Measurements from ENCODE around the gene TPD52L1. TPM values are rescaled to one million over a fixed set of nuclear protein-coding genes. Genes with fewer than 3 reads are reported as not detected.

TPD52L1 gene
- polyA plus RNA-seq, 1 donor = 92.7 TPM

DNA sequence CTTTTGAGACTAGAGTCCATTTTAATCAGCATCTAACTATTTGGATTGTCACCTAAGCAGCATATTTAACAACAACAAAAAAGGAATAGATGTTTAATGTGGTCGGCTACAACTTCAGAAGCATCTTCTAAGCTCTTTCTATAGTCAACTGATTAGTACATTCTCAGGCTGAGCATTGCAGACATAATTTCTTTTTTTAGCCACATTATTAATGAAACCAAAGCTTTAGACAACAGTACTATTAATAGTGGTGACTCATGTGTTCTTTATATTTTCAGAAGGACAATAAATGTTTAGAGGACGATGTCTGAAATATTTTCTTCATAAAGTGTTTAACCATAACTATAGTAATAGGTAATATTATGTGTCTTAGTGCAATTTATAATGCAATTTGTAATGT, 52.4 kb downstream of the TPD52L1 start:
- DNase-seq = no peak

DNA sequence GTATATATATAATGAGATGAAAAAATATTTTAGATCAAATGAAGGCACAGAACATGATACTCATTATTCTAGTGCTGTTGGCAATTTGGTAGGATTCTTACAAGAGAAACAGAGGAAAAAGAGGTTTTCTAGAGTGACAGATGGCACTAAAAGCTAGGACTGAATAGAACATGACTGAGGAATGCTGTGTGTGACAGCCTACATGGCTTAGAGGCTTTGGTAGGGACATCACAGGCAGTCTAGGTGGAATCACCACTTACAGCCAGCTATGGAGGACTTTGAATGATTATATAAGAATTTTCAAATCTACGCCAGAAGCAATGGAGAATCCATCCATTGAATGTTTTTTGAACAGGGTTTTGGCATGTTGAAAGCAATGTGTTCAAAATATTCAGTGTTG, 52.8 kb downstream of the TPD52L1 start:
- no peak for DNase-seq

DNA sequence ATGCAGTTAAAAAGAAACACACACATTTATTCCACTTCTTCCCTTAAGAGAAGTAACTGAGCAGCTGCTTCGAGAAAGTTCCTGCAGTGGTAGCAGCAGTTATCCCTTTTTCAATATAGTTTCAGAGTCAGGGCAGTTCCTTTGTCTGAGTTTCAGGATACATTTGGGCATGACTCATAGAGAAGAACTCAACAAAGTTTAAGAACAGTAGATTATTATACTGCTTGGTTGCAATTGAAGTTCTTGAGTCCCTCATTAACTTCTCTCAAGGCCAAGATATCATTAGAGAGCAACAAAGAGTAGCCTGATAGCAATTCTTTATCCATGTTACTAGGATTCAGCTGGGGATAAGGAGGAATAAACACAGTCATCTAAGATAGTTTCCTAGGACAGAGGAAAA, 54.4 kb downstream of the TPD52L1 start:
- no peak for DNase-seq

DNA sequence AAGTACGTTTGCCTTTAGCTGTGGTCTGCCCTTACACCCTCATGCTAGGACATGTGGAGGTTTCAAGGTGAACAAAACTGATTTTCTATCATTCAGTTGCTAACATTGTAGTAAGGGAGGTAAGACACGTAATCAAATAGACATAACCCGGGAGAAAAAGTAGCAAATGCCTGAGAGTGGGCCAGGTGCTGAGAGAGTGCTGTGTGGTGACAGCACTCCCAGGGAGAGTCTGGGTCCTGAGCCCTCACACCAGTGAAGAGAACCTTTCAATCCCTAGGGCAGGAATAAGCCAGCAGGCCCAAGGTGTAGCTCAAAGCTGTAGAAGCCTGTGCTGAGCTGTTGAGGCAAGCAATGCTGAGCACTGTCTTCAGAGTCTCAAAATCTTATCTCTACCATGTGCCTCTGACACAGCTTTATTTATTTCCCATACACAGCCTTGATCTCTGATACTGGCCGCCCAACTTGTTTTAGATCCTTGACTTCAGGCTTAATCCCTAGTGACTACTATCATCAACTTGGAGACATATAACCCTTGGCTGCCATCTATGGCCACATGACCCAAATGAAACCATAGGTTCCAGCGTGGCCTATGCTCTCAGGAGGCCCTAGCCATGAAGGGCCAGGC, 55.2 kb downstream of the TPD52L1 start:
- DNase-seq = no peak

DNA sequence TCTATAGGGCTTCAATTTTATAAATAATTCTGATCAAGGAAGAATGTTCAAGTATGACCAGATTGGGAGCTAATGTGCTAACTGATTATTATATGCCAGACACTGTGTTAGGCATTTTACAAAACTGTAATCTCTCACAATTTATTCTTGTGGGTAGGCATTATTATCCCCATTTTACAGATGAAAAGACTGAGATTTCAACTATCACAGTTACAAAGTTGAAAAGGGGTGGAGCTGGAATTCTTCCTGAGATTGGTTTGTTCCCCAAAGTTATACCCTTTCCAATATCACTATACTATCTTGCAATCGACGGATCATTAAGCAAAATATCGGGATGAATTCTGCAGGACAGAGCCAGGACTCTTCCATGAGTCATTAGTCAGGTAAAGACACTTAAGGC, 57.1 kb downstream of the TPD52L1 start:
- DNase-seq = no peak

DNA sequence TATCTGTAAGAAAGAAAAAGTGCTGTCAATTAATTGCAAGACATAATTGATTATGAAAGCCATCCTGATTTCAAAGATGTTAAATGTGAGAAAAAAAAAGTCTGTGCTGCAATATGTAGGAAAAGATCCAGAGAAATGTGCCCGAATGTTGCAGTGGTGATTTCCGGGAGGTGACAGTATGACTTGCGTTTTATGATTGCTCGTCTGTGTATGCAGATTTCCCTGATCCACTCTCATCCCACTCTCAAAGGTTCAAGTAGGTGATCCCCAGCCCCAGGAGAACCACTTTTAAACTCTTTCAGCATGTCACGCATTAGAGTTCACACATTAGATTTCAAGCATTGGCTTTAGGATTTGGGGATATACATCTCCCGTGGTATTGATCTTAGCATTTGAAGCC, 57.8 kb downstream of the TPD52L1 start:
- DNase-seq = no peak

DNA sequence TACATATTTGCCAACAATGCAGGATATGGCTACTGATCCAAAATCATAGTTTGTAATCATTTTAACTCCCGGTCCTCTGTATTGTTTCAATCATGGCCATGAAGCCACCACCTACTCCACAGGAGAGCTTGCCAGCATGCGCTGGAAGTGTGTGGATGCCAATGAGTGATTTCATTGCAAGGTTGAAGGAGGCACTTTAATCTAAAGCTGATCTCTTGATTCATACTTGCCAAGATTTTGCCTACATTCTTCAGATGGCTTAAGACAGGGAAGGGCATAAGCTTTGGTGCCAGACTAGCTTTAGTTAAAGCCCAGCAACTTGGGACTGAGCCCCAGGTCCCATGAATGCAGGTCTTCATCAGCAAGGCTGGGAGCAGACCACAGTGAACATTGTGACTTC, 58.8 kb downstream of the TPD52L1 start:
- no peak for DNase-seq

DNA sequence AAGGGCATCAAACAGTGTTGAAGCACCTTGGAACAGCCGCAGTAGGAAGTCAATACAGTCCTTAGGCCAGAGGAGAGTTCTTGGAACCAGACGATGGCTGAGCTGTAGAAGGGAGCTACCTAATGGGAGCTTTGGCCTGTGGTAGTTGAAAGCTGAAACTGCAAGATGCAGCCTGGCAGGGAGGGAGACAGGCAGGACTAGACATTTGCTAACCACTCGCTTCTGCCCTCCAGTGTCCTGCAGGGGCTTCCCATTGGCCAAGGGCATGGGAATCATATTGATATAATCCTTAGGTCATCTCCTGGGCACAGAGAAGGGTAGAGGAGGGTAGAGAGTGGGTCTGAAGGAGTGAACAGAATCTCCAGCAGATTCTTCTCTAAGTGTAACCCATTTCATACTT, 60.4 kb downstream of the TPD52L1 start:
- DNase-seq = no peak

DNA sequence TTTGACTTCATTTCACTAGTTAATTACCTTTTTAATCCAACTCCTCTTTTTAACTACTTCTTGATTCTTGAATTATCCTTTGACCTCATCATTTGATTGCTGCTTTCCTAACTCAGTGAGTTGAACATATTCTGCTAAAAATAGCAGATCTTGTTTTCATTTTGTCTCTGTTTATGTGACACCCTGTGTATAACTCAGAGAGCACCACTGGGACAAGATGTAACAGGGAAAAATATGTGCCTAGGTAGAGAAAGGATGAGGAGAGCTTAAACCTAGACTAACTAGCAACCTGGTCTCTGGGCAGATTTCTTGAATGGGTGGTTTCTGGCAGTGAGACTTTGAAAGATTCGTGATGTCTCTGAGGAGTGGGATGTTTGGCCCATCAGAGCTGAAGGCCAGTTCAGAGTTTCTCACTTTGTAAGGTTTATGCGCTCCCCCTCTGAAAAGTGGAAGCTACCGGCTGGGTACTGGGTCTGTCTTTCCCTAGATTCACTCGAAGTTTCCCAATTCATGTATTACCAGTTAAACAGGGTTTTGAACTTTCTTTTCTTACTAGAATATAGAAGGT, 61.8 kb downstream of the TPD52L1 start:
- no peak for DNase-seq

DNA sequence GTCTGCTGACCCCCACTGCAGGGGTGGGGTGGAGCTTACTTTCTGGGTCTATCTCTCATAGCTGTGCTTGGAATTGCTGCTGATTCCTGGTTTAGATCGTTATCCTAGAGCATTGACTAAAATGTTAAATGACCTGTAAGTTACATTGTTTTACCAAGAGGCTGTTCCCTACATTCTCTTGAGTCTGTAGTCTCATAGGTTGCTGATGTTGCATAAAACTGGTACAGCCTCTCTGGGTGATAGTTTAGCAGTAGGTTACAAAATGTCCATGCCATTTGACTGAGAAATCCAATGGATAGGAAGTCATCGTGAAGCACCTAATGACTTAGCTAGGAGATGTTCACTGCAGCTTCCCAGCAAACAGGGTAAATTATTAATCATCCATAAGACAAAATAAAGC, 62.4 kb downstream of the TPD52L1 start:
- no peak for DNase-seq

DNA sequence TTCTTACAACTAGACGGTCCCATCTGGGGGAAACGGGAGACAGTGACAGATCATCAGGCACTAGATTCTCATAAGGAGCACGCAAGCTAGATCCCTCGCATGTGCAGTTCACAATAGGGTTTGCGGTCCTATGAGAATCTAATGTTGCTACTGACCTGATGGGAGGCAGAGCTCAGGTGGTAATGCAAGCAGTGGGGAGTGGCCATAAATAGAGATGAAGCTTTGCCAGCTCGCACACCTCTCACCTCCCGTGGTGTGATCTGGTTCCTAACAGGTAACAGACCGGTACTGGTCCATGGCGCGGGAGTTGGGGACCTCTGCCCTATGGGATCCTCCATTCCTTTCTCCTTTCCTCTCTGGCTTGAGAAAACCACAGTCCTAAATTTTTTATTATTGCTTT, 63.8 kb downstream of the TPD52L1 start:
- no peak for DNase-seq

DNA sequence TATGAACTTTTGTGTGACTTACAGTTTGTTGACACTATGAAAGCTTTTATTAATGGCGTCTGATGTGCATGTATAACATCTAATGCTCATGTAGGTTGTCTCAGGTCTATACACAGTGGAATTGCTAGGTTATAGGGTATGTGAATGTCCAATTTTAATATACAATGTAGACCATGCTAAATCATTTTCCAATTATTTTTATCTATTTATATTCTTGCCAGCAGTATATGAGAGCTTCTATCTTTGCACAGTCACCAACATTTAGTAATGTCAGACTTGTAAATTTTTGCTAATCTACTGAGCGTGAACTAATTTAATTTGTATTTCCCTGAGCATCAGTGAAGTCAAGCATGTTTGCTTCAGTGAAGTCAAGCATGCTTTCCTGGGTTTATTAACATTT, 64.4 kb downstream of the TPD52L1 start:
- DNase-seq = no peak

DNA sequence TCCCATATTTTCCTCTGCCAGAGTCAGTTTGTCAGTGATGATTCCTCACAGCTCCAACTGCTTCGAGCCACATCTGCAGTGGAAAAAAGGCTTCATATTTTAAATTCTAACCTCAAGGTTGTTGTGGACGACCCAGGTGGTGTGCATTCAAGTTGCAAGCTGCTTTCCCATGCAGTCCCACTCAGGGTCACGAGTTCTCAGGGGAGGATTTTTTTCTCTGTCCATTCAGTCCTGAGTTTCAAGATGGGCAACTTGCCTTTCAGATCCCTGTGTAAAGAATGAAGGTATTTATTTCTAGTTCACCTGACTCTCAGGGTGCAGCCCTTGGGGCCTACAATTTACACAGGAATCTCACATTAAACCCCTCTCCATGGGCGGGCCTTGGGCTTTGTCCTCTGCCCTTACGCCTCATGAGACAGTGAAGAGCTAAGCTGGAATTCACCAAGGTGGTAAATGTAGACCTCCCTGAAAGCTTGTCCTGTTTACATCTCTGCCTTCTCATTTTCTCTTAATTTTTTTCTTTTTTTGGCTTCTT, 65.9 kb downstream of the TPD52L1 start:
- no peak for DNase-seq

DNA sequence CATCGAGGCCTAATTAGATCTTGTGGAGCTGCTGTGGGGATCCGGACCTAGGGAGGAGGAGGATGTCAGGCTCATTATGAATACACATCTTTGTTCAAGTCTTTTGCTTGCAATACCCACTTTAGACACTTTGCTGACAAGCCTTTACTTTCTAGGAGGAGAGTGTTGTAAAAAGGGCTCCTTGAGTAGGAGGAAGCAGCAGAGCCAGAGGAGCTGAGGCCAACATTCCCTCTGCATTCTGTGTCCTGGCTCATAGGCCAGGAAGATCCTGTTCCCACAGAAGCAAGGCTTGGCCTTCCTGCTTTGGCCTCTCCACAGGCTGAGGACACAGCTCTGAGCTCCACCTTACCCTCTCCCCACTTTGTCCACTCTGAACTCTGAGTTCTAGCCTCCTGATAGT, 67.1 kb downstream of the TPD52L1 start:
- DNase-seq = no peak

DNA sequence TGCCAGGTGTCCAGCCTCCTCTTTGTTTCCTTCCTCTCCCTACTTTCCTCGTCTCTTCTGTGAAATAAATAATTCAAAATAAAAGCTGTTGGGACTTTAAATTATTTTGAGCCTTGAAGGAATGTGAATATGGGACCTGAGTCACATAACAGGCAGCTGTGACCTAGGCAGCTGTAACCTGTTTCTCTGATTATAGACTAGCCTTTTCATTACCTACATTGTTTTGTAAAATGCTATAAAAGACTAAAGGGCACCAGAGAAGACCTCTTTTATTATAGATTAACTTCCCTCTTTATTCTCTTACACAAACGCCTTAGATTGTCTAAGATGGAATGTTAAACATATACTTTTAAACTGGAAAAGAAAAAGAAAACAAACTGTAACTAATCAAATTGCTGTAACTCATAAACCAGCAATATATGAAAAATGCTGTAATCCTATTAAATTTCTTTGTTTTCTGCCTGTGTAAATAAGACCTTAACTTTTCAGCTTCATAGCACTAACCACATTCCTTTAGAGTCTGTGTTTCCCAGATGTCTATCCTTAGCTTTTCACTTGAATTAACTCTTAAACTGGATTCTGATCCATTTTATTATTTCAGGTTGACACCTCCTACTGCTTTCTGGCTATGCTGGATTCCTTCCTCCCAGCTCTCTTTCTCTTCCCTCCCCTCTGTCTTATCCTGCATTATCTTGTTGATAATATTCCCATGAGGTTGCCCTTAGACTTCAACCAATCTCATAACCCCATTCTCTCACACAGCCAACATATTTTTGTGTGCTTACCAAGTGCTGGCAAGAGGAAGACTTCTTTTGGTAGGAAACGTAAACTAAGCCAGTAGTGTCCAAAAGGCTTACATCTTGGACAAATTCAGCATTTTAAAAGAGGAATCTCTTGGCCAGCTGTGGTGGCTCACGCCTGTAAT, 69.2 kb downstream of the TPD52L1 start:
- no peak for DNase-seq

DNA sequence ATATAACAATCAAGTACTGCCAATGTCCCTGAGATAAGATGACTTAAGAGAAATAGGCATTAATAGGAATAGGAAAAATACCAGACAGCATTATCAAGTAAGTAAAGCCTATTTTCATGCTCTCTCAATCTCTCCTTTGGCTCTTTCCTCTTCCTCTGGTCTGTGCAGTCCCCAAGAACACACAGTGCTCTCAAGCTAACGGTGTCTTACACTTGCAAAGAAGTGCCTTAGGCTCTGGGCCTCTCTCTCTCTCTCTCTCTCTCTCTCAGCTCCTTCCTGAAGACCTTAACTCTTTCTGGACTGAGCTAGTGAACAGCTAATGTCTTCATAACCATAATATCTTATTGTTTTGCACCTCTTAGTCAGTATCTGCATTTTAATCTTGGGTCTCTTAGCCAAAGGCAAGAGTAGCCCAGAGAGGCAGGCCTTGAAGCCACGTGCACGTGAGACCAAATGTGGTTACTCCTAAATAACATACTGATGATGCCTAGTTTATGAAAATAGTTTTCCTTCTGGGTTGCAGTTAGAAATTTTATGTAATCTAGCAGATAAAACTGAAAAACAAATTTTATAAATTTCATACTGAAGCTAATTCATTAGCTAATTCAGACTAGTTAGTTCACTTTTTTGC, 70.8 kb downstream of the TPD52L1 start:
- no peak for DNase-seq

DNA sequence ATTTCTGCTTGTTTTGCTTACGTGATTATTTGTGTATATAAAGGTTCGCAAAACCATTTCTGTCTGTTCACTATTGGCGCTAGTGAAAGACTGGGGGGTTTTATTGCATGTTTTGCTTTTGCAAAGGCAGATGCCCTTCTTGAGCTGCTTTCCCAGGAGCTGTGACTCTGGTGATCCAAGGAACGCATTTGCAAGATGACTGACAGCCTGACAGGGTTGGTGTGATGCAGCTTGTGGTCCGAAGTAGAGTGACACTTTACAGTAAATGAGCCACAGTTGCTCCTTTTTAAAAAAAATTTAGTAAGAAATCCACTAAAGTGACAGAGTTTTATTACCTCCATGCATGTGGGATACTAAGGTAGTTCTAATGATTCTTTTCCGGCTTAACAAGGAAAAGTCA, 73.7 kb downstream of the TPD52L1 start:
- DNase-seq = no peak

DNA sequence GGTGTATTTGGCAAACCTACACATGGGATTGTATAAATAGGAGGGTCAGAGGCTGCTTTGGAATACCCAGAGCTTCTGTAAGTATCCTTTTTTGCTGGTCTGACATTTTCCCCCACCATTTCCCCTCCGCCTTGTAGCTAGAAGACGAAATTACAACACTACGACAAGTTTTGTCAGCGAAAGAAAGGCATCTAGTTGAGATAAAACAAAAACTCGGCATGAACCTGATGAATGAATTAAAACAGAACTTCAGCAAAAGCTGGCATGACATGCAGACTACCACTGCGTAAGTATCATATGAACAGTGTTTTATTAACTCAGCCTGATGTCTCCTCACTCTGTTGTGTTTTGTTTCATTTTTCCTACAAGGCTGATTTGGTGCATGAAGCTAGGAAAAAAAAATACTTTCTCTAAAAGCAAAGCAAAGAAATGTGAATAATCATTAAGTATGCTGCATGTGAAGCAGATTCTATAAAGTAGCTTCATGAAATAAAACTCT, 75.5 kb downstream of the TPD52L1 start:
- no peak for DNase-seq

DNA sequence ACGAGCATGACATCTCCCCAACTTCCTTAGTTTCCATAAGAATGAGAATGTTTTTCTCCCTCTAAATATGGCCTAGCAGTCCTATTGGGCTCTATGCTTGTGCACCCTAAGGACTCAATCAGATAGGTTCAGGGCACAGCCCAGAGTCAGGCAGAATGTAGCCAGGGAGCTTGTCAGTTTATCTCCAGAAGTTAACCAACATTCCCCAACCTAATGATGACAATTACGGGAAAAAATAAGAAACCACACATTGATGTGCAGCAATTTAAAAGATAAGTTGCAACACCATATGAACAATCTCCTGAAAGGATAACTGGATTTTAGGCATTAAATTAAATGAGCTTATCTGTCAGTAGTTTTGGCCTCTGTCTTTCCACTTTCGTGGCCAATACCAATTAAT, 77.1 kb downstream of the TPD52L1 start:
- DNase-seq = no peak

DNA sequence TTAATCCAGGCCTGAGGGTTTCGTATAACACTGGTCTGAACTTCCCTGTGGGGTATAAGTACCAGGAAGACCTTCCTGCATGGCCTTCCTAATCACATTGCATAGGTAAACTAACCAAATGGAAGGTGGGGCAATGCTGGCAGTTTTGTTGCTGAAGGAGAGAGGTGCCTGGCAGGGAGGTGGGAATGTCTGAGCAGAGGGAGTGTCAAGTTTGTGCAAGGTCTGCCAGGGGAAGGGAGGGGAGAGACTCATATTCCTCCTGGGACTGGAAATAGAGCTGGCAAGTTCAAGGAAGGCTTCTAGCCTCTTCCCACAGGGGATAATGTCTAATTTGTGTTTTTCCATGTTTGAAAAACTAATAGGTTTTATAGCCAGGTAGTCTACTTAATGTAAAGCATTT, 77.6 kb downstream of the TPD52L1 start:
- no peak for DNase-seq

DNA sequence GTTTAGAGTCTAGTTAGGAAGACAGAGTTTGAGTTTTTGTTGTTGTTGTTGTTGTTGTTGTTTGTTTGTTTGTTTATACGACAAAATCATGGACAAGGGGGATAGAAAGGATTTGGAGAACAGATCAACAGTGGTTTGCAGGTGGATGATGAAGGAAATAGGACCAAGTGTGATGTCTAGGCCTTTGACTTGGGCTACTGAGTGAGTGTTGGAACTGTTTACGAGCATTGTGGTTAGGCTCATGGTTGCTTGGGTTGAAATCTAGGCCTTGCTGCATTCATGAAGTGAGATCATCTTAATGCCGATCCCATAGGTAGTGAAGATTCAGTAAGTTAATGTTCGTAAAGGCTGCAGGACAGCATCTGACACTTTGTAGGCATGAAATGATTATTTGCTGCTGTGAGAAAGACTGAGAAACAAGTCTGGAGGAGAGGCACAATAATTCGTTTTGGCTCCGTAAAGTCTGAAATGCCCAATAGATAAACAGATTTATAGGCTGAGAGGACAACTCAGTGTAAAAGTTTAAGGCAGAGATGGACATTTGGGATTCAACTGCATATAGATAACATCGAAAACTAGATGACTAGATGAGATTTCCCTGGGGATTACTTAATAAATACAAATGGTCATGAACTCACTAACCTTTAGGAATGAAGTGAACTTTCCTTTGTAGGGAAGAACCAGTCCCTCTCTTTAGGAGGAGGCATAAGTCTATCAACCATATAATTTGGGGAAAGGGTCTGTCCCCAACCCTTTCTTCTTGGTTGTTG, 78.2 kb downstream of the TPD52L1 start:
- no peak for DNase-seq

DNA sequence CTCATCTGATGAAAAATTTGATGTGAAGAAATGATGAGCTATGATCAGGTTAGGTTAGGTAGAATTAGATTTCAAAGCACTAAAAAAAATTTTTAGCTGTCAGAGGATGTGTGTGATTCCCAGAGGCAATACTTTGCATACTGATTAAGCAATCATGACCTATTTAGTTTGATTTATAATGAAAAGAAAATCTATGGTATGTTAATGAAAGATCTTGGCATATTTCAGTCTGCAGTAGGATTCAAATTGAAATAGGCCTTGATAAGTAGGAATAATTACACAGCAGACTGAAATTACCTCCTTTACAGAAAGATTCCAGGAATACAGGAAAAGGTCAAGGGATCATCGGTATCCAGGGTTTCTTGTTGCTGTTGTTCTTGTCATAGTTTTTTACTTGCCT, 78.9 kb downstream of the TPD52L1 start:
- DNase-seq = no peak
